Stomach (tissue), 9 donors: ENCODE results near the gene TAB2. TPM values are rescaled to one million over a fixed set of nuclear protein-coding genes. Genes with fewer than 3 reads are reported as not detected.
A peak's percentile ranks its signal among the peaks of the same experiment; 100 is the strongest.

ENCODE experiments used
- DNase-seq, 2 donors: peaks; one replicate each; pipeline versions ENCODE4 v3.0.0 to v3.0.0-alpha.2; 2013 to 2019
- H3K27ac ChIP-seq, 5 donors: fragments of 200-600 bp in 4 of 5; sonication (generic) in 4 of 5; one replicate each; pipeline ENCODE4 v1.5.1; 2013 to 2019; ENCODE audit warnings: mild to moderate bottlenecking in 1 of 5, moderate library complexity in 1 of 5
- H3K27me3 ChIP-seq, 3 donors: fragments of 200-600 bp; sonication (generic); one replicate each; pipeline ENCODE4 v1.5.1; 2017 to 2019; ENCODE audit warnings: mixed run types in 1 of 3
- H3K36me3 ChIP-seq, 4 donors: fragments of 200-600 bp; sonication (generic); 1 replicate in 3 of 4; 2 replicates in 1 of 4; pipeline ENCODE4 v1.5.1; 2016 to 2019
- H3K4me1 ChIP-seq, 4 donors: fragments of 200-600 bp; sonication (generic); one replicate each; pipeline ENCODE4 v1.5.1; 2016 to 2019
- H3K4me3 ChIP-seq, 4 donors: fragments of 200-600 bp; sonication (generic) in 3 of 4; one replicate each; pipeline ENCODE4 v1.5.1; 2016 to 2019; ENCODE audit warnings: mild to moderate bottlenecking in 1 of 4
- H3K9me3 ChIP-seq, 4 donors: fragments of 200-600 bp; sonication (generic); one replicate each; pipeline ENCODE4 v1.5.1; 2016 to 2019
- CTCF ChIP-seq, 7 experiments: fragments of 450-650 bp in 4 of 7; fragments of 200-600 bp in 3 of 7; sonication (generic) in 3 of 7; IDR thresholded peaks; one replicate each; pipeline ENCODE4 v1.5.1; 2016 to 2019; ENCODE audit warnings: antibody characterized with exemption in 7 of 7, control low read depth in 2 of 7, mild to moderate bottlenecking in 1 of 7
- EP300 ChIP-seq: sonication (generic); formaldehyde crosslinking; IDR thresholded peaks from one replicate; pipeline ENCODE4 v1.6.1; 2017; ENCODE audit warnings: antibody characterized with exemption
- POLR2A ChIP-seq, 4 donors: fragments of 450-650 bp; IDR thresholded peaks; one replicate each; pipeline ENCODE4 v1.6.1; 2016; ENCODE audit warnings: antibody characterized with exemption in 4 of 4, control low read depth in 2 of 4, mild to moderate bottlenecking in 1 of 4, moderate library complexity in 1 of 4
- POLR2AphosphoS5 ChIP-seq, 3 donors: sonication (generic); formaldehyde crosslinking; IDR thresholded peaks; one replicate each; pipeline ENCODE4 v1.6.1; 2016; ENCODE audit warnings: antibody characterized with exemption in 3 of 3
- WGBS, 5 donors: extraction: QIAGEN DNeasy Blood & Tissue Kit in 3 of 5; methylation state at CpG; one replicate each; pipeline versions ENCODE4 v1.1.5 to v1.1.7; 2013 to 2018; 5-methylcytosine and 5-hydroxymethylcytosine counted together
- intact Hi-C: fragments of 100-400 bp; cut with DNase I; formaldehyde crosslinking; loops from one replicate; pipeline ENCODE4 v1.15.1; 2023; ENCODE audit warnings: low total_unique reads
- polyA plus RNA-seq, 3 donors: library from polyadenylated mRNA; stranded (reverse); fragments of 200-250 nt; gene quantifications; one replicate each; pipeline ENCODE4 v1.2.3, GENCODE V29; 2013
- total RNA-seq, 5 donors: library from RNA; depleted of rRNA; stranded (reverse); fragments of >200 nt; gene quantifications; one replicate each; pipeline versions ENCODE4 v1.1.0 to v1.2.3, GENCODE V29; 2014 to 2016
- donor health status: healthy with polysubstance abuse.
- donor health status: Bipolar disorder and iron deficiency.
- donor health status: healthy.

The TAB2 gene
- total and polyA plus RNA-seq, 8 donors, result 14.1 to 119 (median 47.4) TPM

- Histone ChIP-seq H3K27ac (no peak overlapping the region), H3K36me3 (no peaks in the 10 kb centered on the region), H3K4me1 (peaks cover 0 to 8% (median 3%) of the 10 kb centered on the region in 4 donors), H3K4me3 (no peak overlapping the region), H3K27me3 (no peaks in the 10 kb centered on the region), H3K9me3 (no peaks in the 10 kb centered on the region)
- WGBS, 5 donors, result 70 to 98% (median 84%) methylated on average over 5 of the region's 5 CpGs
- DNase-seq, result no peak
- intact Hi-C loops, result no loop called here
- no peak for TF ChIP-seq CTCF (IDR thresholded peaks at IDR 0.05)
- TF ChIP-seq POLR2AphosphoS5 (IDR thresholded peaks at IDR 0.05), result no peak
- no peak for TF ChIP-seq POLR2A (IDR thresholded peaks at IDR 0.05)
- TF ChIP-seq EP300, result no peak
Observed at GRCh38 chr6:149313070-149313469, 4.4 kb upstream of the TAB2 start.

DNA sequence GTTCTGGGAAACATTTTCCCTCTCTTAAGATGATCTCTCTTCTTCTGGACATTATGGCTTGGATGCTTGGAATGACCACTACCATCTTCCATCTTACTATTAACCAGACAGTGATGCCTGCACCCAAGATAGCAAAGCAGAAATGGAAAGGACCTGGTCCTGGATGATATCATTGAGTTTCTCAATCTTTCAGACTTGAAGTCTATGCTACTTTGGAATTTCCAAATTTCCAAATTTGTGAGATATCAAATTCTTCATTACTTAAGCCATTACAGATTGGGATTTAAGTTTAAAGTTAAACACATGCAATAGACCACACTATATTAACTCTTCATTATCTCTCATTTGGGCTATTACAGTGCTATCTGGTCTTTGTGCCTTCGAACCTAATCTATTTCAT, 3.7 kb upstream of the TAB2 start:
- H3K36me3 ChIP-seq, result no peaks in the 10 kb centered on the region
- no peak for TF ChIP-seq EP300
- peaks cover 0 to 12% (median 5%) of the 10 kb centered on the region in 4 donors for H3K4me1 ChIP-seq
- intact Hi-C loops, result no loop called here
- no peaks in the 10 kb centered on the region for H3K27me3 ChIP-seq
- no peak for DNase-seq
- H3K9me3 ChIP-seq, result no peaks in the 10 kb centered on the region
- no peak overlapping the region for H3K4me3 ChIP-seq
- 91 to 98% (median 95%) methylated on average over 1 of the region's 1 CpG for WGBS, 5 donors
- no peak overlapping the region for H3K27ac ChIP-seq

GRCh38 chr6:149314325-149314905, 3.1 kb upstream of the TAB2 start:
- 85 to 93% (median 88%) methylated on average over 1 of the region's 1 CpG for WGBS, 5 donors
- Histone ChIP-seq H3K9me3 (no peaks in the 10 kb centered on the region), H3K36me3 (no peaks in the 10 kb centered on the region), H3K27me3 (no peaks in the 10 kb centered on the region), H3K27ac (no peak overlapping the region), H3K4me3 (no peak overlapping the region), H3K4me1 (peaks cover 0 to 17% (median 9%) of the 10 kb centered on the region in 4 donors)
- no peak for DNase-seq
- intact Hi-C loops, result no loop called here
- no peak for TF ChIP-seq POLR2A (IDR thresholded peaks at IDR 0.05)
- TF ChIP-seq POLR2AphosphoS5 (IDR thresholded peaks at IDR 0.05), result no peak
- TF ChIP-seq EP300, result no peak
- TF ChIP-seq CTCF (IDR thresholded peaks at IDR 0.05), result no peak

- peaks cover 12 to 35% (median 24%) of the 10 kb centered on the region in 4 donors for H3K4me1 ChIP-seq
- peak overlapping the region; percentile 96 to 99 (median 97) for H3K27ac ChIP-seq
- TF ChIP-seq CTCF (IDR thresholded peaks at IDR 0.05) (no peak), POLR2AphosphoS5 (IDR thresholded peaks at IDR 0.05) (no peak), POLR2A (IDR thresholded peaks at IDR 0.05) (no peak), EP300 (no peak)
- H3K9me3 ChIP-seq, result no peaks in the 10 kb centered on the region
- H3K36me3 ChIP-seq, result no peaks in the 10 kb centered on the region
- H3K4me3 ChIP-seq, result peak overlapping the region; percentile 76 to 96 (median 91)
- WGBS, 5 donors, result 32 to 39% (median 36%) methylated on average over 7 of the region's 7 CpGs
- no peaks in the 10 kb centered on the region for H3K27me3 ChIP-seq
- intact Hi-C loops, result no loop called here
- DNase-seq, result no peak
Observed at GRCh38 chr6:149316108-149316727, 1.3 kb upstream of the TAB2 start.
